ENCODE data around the gene HCFC1.

HCFC1 gene

GRCh38 chrX:153922932-153923857 lies 48.4 kb downstream of the HCFC1 start:
- DNase-seq, result peak; percentile 47

DNA sequence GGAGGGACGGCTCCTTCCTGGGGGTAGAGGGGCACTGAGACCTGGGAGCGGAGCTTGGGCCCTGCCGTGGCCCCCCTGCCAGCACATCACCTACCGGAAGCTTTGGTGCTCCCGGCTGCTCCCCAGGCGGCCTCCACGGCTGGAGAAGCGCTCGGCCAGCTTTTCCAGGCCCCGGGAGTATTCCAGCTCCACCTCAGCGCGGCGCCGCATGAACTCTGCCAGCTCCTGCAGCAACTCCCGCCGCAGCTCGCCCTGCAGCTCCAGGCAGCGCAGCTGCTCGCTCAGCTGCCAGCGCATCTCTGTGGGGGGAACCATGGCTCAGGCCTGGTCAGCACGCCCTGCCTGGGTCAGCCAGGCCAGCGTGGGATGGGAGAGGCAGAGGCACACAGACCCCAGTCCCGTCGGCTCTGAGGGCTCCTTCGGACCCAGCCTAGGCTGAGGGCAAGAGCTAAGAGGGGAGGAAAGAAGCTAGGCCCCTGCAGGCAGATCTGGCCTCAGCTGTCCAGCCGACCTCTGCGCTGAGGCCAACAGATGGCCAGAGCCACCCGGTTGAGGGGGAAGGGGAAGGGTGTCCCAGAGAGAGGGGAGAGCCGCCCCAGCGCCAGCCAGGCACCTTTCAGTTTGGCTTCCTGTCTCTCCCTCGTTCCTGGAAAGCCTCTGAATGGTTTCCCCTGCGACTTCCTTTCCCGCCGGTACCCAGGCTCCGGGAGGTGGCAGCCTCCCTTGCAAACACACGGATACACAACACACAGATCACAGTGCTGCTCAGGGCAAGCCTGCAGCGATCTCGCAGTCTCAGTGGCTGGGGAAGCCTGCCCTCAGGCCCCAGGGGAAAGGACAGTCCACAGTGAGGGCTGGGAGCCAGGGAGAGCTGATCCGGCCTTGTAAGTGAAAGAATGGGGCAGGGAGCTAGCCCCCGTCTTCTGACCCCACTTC lies 49.8 kb downstream of the HCFC1 start:
- peak; percentile 60 for DNase-seq

- DNase-seq, result peak; percentile 42
Observed at GRCh38 chrX:153921070-153921469, 50.5 kb downstream of the HCFC1 start.

GRCh38 chrX:153920546-153920945 lies 51.1 kb downstream of the HCFC1 start:
- DNase-seq, result no peak

- DNase-seq, result no peak
Observed at GRCh38 chrX:153919281-153919680, 52.3 kb downstream of the HCFC1 start.

- DNase-seq, result no peak
Observed at GRCh38 chrX:153917869-153918268, 53.7 kb downstream of the HCFC1 start.

GRCh38 chrX:153913701-153914100 lies 57.9 kb downstream of the HCFC1 start:
- no peak for DNase-seq

- DNase-seq, result no peak
Observed at GRCh38 chrX:153913211-153913610, 58.4 kb downstream of the HCFC1 start.

DNA sequence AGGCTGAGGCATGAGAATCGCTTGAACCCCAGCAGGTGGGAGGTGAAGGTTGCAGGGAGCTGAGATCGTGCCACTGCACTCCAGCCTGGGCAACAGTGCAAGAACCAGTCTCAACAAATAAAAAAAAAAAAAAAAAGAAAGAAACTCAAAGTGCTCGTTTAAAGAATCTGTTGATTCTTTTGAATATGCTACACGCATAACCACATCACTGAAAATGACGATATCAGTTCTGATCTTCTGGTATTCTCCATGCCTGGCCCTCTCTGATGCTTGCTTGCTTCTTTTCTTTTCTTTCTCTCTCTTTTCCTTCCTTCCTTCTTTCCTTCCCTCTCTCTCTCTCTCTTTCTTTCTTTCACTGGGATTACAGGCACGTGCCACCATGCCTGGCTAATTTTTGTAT lies 59.8 kb downstream of the HCFC1 start:
- DNase-seq, result no peak

GRCh38 chrX:153910446-153910845 lies 61.2 kb downstream of the HCFC1 start:
- no peak for DNase-seq

DNA sequence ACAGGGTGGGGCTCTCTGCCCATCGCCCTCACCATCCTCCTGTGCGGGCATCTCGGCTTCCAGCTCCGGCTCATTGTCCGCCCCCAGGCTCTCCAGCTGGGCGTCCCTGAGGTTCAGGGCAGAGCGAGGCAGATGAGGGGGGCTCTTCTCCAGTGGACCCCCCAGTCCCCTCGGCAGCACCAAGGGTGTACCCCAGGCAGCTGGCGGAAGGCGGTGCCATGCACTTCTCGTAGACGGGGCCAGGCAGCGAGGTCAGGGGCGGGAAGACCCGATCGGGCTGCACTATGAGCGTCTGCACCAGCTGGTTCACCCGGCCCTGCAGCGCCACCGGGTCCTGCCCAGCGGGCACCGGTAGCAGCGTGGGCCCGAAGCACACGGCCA lies 61.6 kb downstream of the HCFC1 start:
- no peak for DNase-seq

DNA sequence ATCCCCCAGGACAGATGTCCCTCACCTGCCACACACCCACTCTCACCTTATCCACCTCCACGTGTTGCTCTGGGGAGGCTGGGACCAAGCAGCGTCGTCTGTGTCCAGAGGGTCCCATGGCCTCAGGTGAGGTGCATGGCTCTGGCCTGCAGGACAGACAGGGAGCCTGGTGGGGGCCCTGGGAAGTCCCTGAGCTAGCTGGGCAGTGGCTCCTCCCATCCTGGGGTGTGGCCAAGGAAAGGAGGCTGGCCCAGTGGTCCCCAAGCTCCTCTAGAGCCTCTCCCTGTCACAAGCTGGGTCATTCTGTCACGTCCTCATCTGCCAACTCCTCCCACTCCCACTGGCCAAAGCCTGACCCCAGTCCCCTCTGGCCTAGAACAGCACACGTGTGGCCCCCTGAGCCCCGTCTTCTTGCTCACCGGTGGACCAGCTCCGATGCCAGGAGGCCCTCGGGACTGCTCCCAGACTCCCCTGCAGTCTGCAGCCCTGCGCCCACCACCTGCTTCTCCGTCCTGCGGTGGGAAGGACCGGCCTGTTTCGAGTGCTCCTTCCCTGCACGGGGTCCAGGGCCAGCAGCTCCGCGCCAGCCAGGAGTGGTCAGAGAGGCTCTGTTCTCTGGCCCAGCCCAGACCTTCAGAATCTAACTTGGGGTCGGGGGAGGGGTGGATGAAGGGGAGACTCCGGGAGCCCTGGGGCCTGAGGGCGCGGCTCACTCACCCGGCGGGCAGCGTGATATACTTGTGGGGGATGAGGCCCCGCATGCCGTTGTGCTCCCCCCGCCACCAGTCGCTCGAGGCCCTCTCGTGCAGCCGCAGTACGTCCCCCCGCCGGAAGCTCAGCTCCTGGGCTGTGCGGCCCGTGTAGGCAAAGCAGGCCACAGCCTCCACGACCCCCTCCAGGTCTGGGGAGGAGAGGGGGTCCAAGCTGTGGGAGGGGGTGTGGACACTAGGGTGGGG lies 62.3 kb downstream of the HCFC1 start:
- peak; percentile 44 for DNase-seq

DNA sequence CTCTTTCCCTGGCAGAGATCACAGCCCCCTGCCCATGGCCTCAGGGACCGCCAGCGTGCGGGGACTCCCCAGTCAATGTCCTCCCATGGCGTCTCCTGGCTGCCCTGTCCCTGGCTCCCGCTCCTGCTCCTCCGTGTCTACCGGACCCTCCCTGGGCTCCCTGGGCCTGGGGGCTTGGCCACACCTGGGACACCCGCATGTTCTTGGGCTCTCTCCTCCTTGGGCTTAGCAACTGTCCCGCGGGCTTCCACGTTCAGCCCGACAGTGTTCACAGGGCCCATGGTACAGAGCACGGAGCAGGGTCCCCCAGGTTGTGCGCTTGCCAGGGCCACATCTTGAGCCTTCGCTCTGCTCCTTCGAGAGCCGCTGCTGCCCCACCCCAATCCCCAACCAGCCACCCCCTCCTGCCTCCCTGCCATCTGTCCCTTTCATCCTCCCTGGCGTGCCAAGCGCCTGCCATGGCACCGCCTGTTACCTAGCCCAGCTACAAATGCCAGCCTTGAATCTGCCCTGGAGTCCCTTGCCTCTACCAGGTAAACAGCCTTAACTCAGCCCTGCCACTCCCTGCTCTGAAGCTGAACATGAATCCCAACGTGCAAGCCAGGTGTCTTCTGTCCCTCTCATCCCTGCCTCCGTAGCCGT lies 63.3 kb downstream of the HCFC1 start:
- no peak for DNase-seq

GRCh38 chrX:153907456-153907855 lies 64.2 kb downstream of the HCFC1 start:
- DNase-seq, result no peak

DNA sequence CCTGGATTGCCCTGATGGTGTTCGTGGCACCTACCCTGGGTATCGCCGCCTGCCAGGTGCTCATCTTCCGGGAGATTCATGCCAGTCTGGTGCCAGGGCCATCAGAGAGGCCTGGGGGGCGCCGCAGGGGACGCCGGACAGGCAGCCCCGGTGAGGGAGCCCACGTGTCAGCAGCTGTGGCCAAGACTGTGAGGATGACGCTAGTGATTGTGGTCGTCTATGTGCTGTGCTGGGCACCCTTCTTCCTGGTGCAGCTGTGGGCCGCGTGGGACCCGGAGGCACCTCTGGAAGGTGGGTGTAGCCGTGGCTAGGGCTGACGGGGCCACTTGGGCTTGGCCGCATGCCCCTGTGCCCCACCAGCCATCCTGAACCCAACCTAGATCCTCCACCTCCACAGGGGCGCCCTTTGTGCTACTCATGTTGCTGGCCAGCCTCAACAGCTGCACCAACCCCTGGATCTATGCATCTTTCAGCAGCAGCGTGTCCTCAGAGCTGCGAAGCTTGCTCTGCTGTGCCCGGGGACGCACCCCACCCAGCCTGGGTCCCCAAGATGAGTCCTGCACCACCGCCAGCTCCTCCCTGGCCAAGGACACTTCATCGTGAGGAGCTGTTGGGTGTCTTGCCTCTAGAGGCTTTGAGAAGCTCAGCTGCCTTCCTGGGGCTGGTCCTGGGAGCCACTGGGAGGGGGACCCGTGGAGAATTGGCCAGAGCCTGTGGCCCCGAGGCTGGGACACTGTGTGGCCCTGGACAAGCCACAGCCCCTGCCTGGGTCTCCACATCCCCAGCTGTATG lies 65.3 kb downstream of the HCFC1 start:
- no peak for DNase-seq

GRCh38 chrX:153905481-153906095 lies 66.0 kb downstream of the HCFC1 start:
- no peak for DNase-seq

GRCh38 chrX:153903991-153904957 lies 67.3 kb downstream of the HCFC1 start, which contains the start of gene AVPR2:
Gene AVPR2, plus strand, starts transcription at chrX:153904673. Its CDS starts 473 bp downstream, at chrX:153905146.
- DNase-seq, result no peak

DNA sequence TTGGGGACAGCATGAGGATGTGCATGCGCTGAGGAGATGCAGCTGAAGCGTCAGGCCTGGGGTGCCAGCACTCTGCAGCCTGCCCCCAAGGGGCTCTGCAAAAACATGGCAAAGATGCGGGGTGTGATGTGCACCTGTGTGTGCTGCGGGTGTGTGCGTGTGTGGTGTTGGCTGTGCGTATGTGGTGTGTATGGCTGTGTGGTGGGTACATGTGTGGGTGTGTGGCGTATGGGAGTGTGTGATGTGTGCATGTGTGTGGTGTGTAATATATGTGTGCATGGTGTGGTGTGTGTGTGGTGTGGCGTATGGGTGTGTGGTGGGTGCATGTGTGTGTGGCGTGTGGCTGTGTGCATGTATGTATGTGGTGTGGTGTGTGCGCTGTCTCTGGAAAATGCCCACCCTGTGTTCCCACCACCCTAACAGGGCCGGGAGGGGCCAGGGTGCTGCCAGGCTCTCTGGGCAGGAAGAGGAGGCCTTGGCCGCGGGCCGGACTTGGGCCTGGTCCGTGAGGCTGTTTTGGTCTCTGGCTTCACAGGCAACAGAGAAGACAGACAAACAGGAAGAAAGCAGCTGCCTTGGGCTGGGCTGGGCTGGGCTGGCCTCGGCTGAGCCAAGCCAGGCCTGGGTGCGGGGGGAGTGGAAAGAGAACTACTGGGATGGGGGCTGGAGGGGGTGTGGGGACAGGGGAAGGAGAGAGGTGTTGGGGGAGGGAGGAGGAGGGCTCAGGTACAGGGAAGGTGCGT lies 68.2 kb downstream of the HCFC1 start:
- DNase-seq, result no peak

- no peak for DNase-seq
Observed at GRCh38 chrX:153902385-153902784, 69.2 kb downstream of the HCFC1 start.
